KBM-7 (cell line): ENCODE results near the gene HILPDA.
"Not testable (repeated sequence)": the region's sequence is repeated elsewhere in the genome, so short reads cannot be mapped to it uniquely, and the experiment has no call there.

ENCODE experiments used
- DNase-seq: peaks from one replicate; pipeline ENCODE4 v3.0.0-alpha.2; 2015
- in situ Hi-C: fragments of 300-500 bp; cut with MboI; formaldehyde crosslinking; loops from 2 replicates; pipeline ENCODE4 v1.14.3; 2020; ENCODE audit warnings: low sequenced_read_pairs, low pct_unique_long_range_greater_than_20kb, mixed read lengths

Gene HILPDA

GRCh38 chr7:128456255-128456725 lies 612 bp downstream of the HILPDA start:
- peak; percentile 50 for DNase-seq
- in situ Hi-C loops: no loop called here

GRCh38 chr7:128457385-128457784 lies 1.7 kb downstream of the HILPDA start:
- in situ Hi-C loops, DNase-seq: not testable (repeated sequence)

GRCh38 chr7:128458956-128459355 lies 3.3 kb downstream of the HILPDA start:
- no peak for DNase-seq
- in situ Hi-C loops: no loop called here

- in situ Hi-C loops: no loop called here
- peak; percentile 87 for DNase-seq
These were observed 3.8 kb downstream of the HILPDA start for GRCh38 chr7:128459394-128459878.

GRCh38 chr7:128462460-128462859 lies 6.8 kb downstream of the HILPDA start:
- in situ Hi-C loops: no loop called here
- no peak for DNase-seq

DNA sequence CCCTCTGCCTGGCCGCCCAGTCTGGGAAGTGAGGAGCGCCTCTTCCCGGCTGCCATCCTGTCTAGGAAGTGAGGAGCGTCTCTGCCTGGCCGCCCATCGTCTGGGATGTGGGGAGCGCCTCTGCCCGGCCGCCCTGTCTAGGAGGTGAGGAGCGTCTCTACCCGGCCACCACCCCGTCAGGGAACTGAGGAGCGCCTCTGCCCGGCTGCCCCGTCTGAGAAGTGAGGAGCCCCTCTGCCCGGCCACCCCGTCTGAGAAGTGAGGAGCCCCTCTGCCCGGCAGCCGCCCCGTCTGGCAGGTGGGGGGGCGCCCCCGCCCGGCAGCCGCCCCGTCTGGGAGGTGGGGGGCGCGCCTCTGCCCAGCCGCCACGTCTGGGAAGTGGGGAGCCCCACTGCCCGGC lies 7.7 kb downstream of the HILPDA start:
- DNase-seq, in situ Hi-C loops: not testable (repeated sequence)

DNA sequence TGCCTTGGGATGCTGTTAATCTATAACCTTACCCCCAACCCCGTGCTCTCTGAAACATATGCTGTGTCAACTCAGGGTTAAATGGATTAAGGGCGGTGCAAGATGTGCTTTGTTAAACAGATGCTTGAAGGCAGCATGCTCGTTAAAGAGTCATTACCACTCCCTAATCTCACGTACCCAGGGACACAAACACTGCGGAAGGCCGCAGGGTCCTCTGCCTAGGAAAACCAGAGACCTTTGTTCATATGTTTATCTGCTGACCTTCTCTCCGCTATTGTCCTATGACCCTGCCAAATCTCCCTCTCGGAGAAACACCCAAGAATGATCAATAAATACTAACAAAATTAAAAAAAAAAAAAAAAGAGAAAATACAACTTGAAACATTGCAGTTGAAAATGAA lies 8.3 kb downstream of the HILPDA start:
- DNase-seq, in situ Hi-C loops: not testable (repeated sequence)

- DNase-seq, in situ Hi-C loops: not testable (repeated sequence)
These were observed 11.2 kb downstream of the HILPDA start for GRCh38 chr7:128466871-128467270.

DNA sequence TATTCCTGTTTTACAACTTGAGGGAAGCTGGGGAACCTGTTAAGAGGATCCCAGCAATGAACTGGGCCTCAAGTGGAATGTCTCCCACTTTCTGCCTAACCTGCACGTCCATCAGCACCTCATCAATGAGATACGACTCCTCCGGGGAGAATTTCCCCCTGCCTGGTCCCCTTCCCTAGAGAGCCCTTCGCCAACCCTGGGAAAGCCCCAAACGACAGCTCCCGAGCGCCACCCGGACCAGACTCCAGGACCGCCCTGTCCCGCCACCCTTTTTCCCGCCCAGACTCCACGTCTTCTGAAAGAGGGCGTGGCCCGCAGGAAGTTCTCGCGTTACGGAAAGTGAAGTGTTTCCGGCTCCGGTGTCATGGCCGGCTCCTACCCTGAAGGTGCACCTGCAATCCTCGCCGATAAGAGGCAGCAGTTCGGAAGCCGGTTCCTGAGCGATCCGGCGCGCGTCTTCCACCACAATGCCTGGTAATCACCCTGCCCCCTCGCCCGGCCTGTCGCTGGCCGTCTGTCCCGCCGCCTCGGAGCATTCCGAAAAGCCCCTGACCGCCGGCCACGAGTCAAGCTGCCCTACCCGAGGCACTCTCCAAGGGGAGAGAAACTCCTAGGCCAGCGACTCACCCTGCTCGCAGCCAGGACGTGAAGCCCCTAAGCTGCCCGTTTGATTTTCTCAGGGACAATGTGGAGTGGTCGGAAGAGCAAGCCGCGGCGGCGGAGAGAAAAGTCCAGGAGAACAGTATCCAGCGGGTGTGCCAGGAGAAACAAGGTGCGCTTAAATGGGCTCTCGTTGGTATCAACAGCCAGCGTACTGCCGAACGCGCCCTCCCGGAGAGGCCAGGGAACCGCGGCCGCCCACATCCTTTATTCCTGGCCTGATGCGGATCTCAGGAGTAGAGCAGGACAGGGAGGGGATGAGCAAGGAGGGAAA lies 21.0 kb downstream of the HILPDA start, which contains the start of gene METTL2B:
TSS of gene METTL2B (plus strand) at position 347 of the 934 bp plus-strand sequence. CDS start at position 365, 18 bp downstream.
- in situ Hi-C loops: not testable (repeated sequence)
- peak; percentile 95 for DNase-seq

DNA sequence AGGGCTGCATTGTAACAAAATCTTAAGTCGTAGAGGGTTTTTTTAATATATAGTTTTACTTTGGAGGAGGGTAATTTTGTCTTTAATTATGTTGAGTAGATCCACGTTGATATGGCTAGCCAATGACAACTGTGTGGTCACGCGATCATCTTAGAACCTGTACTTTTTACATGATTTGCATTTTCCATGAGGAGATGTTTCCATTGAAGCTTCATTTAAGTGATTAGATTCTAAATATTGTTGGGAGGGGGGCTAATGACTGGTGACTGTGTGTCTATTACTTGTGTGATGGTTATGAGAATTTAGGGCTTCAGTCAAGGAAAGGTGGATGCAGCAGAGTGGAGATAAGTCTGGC lies 21.6 kb downstream of the HILPDA start:
- in situ Hi-C loops, DNase-seq: not testable (repeated sequence)

DNA sequence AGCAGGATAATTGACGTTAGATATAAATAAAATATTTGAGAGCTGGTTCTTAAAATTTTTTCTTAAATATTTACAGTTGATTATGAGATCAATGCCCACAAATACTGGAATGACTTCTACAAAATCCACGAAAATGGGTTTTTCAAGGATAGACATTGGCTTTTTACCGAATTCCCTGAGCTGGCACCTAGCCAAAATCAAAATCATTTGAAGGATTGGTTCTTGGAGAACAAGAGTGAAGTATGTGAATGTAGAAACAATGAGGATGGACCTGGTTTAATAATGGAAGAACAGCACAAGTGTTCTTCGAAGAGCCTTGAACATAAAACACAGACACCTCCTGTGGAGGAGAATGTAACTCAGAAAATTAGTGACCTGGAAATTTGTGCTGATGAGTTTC lies 23.4 kb downstream of the HILPDA start:
- not testable (repeated sequence) for DNase-seq

GRCh38 chr7:128488134-128488533 lies 32.5 kb downstream of the HILPDA start:
- DNase-seq, in situ Hi-C loops: not testable (repeated sequence)

More for the DNA sequence above, 23.4 kb downstream of the HILPDA start:
- in situ Hi-C loops: not testable (repeated sequence)

DNA sequence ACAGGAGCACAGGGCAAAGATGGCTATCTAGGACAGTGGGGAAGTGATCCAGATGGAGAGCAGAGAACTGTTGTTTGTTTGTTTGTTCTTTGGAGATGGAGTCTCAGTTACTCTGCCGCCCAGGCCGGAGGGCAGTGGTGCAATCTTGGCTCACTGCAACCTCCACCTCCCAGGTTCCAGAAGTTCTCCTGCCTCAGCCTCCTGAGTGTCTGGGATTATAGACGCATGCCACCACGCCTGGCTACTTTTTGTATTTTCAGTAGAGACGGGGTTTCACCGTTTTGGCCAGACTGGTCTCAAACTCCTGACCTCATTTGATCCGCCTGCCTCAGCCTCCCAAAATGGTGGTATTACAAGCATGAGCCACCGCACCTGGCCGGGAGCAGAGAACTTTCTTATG lies 41.7 kb downstream of the HILPDA start:
- in situ Hi-C loops: no loop called here
- no peak for DNase-seq

GRCh38 chr7:128505416-128505815 lies 49.7 kb downstream of the HILPDA start:
- in situ Hi-C loops, DNase-seq: not testable (repeated sequence)

DNA sequence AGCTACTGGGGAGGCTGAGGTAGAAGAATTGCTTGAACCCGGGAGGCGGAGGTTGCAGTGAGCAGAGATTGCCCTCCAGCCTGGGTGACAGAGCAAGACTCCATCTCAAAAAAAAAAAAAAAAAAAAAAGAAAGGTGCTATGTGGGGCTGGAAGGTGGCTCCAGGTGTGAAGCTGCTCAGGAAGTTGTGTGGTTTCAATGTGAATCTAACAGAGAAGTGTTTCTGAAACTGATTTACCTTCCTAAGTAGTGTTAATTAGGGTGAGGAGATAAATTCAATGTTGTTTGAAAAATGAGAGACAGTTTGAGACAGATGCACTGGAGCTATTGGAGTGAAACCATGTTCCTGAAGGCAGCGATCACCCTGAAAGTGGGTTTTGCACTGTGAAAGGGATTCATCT lies 51.1 kb downstream of the HILPDA start:
- in situ Hi-C loops, DNase-seq: not testable (repeated sequence)

- in situ Hi-C loops, DNase-seq: not testable (repeated sequence)
These were observed 51.8 kb downstream of the HILPDA start for GRCh38 chr7:128507321-128507993.
